ENCODE results near the gene NR3C2.

NR3C2 gene

DNA sequence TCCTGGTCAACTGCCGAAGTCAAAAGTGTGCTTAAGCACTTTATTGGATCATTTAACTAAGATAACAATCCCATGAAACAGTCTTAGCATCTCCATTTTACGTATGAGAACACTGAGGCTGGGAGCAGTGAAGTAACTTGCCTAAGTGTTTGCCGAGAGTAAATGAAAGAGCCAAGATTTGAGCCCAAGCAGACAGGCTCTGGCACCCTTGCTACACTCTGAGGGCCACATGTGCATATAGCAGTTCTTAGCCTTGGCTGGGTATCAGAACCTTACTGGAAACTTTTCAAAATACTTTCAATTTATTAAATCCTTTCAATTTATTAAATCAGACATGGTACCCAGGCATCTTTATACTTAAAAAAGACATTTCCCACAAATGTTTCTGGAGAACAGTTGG lies 225.9 kb downstream of the NR3C2 start:
- Histone ChIP-seq H3K9ac (ENCODE audit: low read length) (no peak overlapping the region), H3K4me3 (ENCODE audit: low read length) (no peak overlapping the region), H3K36me3 (ENCODE audit: control insufficient read depth, insufficient read depth, low read length, severe bottlenecking) (no peaks in the 10 kb centered on the region), H3K9me3 (ENCODE audit: control insufficient read depth, low read length) (no peaks in the 10 kb centered on the region), H3K27me3 (replicated peaks; ENCODE audit: control insufficient read depth, insufficient read depth, low read length) (no peaks in the 10 kb centered on the region), H3K4me1 (ENCODE audit: control insufficient read depth, insufficient read depth, low read length) (no peaks in the 10 kb centered on the region)
- DNase-seq (ENCODE audit: low read depth) = no peak

DNA sequence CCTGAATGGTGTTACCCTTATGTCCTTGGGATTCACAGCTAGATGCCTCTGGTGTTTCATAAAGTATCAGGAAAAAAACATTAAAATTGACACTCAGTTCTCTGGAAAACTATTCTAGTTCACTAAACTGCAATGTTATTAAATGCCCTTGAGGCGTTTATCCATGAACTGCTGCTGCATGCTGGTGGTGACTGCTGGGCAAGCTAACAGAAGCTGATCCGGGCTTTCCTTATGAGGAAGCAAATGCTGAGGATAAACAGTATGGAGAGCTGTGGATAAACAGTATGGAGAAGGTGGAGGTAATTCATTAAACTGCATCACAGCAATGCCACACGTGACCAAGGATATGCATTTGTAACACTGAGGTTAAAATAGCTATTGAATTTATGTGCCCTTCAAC lies 227.0 kb downstream of the NR3C2 start:
- Histone ChIP-seq H3K27me3 (replicated peaks; ENCODE audit: control insufficient read depth, insufficient read depth, low read length) (no peaks in the 10 kb centered on the region), H3K9me3 (ENCODE audit: control insufficient read depth, low read length) (no peaks in the 10 kb centered on the region), H3K4me1 (ENCODE audit: control insufficient read depth, insufficient read depth, low read length) (no peaks in the 10 kb centered on the region), H3K4me3 (ENCODE audit: low read length) (no peak overlapping the region), H3K9ac (ENCODE audit: low read length) (no peak overlapping the region), H3K36me3 (ENCODE audit: control insufficient read depth, insufficient read depth, low read length, severe bottlenecking) (no peaks in the 10 kb centered on the region)
- DNase-seq (ENCODE audit: low read depth) = peak; percentile 20

DNA sequence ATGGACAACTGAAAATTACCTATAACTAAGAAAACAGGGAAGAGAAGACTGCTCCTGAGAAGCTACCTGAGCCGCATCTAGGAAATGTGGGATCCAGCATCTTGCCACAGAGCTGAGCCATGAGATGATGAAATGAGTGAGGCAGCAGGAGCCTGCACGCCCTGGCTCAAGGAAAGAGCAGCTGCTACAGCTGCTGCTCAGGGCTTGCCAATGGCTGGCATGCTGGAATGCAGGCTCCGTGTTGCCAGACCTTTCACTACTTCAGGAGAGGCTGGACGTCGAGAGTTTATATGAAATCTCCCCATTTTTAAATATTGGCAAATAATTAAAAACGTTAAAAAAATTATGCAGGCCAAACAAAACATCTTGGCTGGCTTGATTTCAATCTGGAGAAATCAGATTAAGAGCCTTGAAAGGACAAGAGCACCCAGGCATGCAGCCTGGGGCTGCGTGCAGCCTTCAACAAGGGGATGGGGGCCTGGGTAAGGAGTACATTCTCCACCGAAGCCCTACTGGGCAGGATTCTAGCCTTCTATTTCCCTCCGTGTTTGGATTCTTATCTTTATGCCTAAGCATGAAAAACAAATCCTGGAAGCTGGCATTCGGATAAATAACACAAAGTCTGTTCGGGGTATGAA lies 227.6 kb downstream of the NR3C2 start:
- no peak overlapping the region for H3K4me3 ChIP-seq (ENCODE audit: low read length)
- peak; percentile 72 for DNase-seq (ENCODE audit: low read depth)
- no peaks in the 10 kb centered on the region for H3K27me3 ChIP-seq (replicated peaks; ENCODE audit: control insufficient read depth, insufficient read depth, low read length)
- no peaks in the 10 kb centered on the region for H3K36me3 ChIP-seq (ENCODE audit: control insufficient read depth, insufficient read depth, low read length, severe bottlenecking)
- H3K9ac ChIP-seq (ENCODE audit: low read length) = no peak overlapping the region
- H3K9me3 ChIP-seq (ENCODE audit: control insufficient read depth, low read length) = no peaks in the 10 kb centered on the region
- H3K4me1 ChIP-seq (ENCODE audit: control insufficient read depth, insufficient read depth, low read length) = no peaks in the 10 kb centered on the region

DNA sequence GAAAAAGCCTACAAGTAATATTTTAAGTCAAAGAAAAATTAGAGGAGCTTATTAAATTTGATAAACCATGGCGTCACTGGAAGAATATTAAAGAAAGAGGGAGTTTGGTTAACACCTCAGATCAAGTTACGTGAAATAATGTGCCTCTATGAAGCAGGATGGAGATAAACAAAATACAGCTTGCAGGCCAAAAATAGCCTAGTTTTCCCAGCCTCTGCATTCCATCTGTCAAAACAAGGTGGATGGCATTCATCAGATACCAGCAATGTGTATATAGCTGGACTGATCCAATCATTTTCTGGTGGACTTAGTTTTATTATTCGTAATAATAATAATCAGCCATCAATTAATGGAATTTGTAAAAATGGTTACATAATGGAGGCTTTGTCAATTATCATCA lies 230.7 kb downstream of the NR3C2 start:
- H3K9me3 ChIP-seq (ENCODE audit: control insufficient read depth, low read length) = no peaks in the 10 kb centered on the region
- DNase-seq (ENCODE audit: low read depth) = peak; percentile 3

DNA sequence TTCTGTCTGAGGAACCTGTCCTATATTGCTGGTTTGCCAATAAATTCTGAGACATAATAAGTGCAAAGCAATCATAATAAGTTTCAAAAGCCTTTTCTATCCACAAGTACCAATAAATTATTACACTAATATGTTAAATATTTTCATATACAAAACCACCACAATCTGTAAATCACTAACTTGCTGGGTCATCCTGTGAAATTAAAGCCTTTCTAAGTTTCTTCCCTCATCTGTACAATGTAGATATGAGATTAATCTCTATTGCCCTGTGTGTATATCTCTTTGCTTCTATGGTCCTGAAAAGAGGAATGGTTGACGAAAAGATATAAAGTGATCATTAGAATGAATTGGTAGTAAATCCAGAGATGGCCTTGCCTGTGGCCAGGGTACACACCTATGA lies 231.6 kb downstream of the NR3C2 start:
- Histone ChIP-seq H3K36me3 (ENCODE audit: control insufficient read depth, insufficient read depth, low read length, severe bottlenecking) (no peaks in the 10 kb centered on the region), H3K9me3 (ENCODE audit: control insufficient read depth, low read length) (no peaks in the 10 kb centered on the region), H3K27me3 (replicated peaks; ENCODE audit: control insufficient read depth, insufficient read depth, low read length) (no peaks in the 10 kb centered on the region), H3K9ac (ENCODE audit: low read length) (no peak overlapping the region), H3K4me3 (ENCODE audit: low read length) (no peak overlapping the region), H3K4me1 (ENCODE audit: control insufficient read depth, insufficient read depth, low read length) (no peaks in the 10 kb centered on the region)
- DNase-seq (ENCODE audit: low read depth) = no peak

More for the DNA sequence above, 230.7 kb downstream of the NR3C2 start:
- H3K9ac ChIP-seq (ENCODE audit: low read length) = no peak overlapping the region
- H3K36me3 ChIP-seq (ENCODE audit: control insufficient read depth, insufficient read depth, low read length, severe bottlenecking) = no peaks in the 10 kb centered on the region
- H3K4me1 ChIP-seq (ENCODE audit: control insufficient read depth, insufficient read depth, low read length) = no peaks in the 10 kb centered on the region
- H3K27me3 ChIP-seq (replicated peaks; ENCODE audit: control insufficient read depth, insufficient read depth, low read length) = no peaks in the 10 kb centered on the region
- H3K4me3 ChIP-seq (ENCODE audit: low read length) = no peak overlapping the region

DNA sequence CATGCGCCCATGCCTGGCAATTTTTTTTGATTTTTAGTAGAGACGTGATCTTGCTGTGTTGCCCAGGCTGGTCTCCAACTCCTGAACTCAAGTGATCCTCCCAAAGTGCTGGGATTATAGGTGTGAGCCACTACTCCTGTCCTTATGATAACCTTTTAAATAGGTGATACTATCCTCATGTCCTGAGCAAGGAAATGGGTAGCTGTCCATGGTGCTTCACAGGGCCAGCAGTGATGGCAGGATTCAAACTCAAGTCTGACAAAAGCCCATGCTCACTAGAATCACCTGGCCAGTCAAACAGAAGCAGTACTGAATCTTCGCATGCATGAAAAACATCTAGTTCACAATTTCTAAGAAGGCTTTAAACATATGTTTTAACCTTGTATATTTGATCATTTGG lies 235.1 kb downstream of the NR3C2 start:
- peak; percentile 8 for DNase-seq (ENCODE audit: low read depth)
- no peaks in the 10 kb centered on the region for H3K9me3 ChIP-seq (ENCODE audit: control insufficient read depth, low read length)
- no peak overlapping the region for H3K9ac ChIP-seq (ENCODE audit: low read length)
- no peaks in the 10 kb centered on the region for H3K4me1 ChIP-seq (ENCODE audit: control insufficient read depth, insufficient read depth, low read length)
- no peaks in the 10 kb centered on the region for H3K27me3 ChIP-seq (replicated peaks; ENCODE audit: control insufficient read depth, insufficient read depth, low read length)
- no peaks in the 10 kb centered on the region for H3K36me3 ChIP-seq (ENCODE audit: control insufficient read depth, insufficient read depth, low read length, severe bottlenecking)
- H3K4me3 ChIP-seq (ENCODE audit: low read length) = no peak overlapping the region

DNA sequence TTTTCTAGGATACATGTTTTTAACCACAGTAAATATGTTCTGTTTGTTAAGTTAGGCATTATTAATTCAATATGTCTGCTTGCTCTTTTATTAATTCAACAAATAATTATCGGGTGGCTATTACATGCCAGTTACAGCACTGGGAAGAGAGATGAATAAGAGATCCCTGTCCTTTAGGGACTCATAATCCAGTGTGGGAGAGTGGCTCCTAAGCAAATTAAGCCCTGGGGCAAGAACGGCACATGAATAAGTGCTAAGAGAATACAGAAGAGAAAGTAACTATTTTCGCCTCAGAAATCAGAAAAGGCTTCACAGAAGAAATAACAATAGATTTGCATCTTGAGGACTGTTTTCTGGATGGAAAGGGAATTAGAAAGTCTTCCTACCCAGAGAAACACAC lies 236.7 kb downstream of the NR3C2 start:
- no peak overlapping the region for H3K9ac ChIP-seq (ENCODE audit: low read length)
- no peaks in the 10 kb centered on the region for H3K4me1 ChIP-seq (ENCODE audit: control insufficient read depth, insufficient read depth, low read length)
- no peaks in the 10 kb centered on the region for H3K27me3 ChIP-seq (replicated peaks; ENCODE audit: control insufficient read depth, insufficient read depth, low read length)
- no peaks in the 10 kb centered on the region for H3K36me3 ChIP-seq (ENCODE audit: control insufficient read depth, insufficient read depth, low read length, severe bottlenecking)
- H3K9me3 ChIP-seq (ENCODE audit: control insufficient read depth, low read length) = no peaks in the 10 kb centered on the region
- no peak overlapping the region for H3K4me3 ChIP-seq (ENCODE audit: low read length)
- DNase-seq (ENCODE audit: low read depth) = no peak

DNA sequence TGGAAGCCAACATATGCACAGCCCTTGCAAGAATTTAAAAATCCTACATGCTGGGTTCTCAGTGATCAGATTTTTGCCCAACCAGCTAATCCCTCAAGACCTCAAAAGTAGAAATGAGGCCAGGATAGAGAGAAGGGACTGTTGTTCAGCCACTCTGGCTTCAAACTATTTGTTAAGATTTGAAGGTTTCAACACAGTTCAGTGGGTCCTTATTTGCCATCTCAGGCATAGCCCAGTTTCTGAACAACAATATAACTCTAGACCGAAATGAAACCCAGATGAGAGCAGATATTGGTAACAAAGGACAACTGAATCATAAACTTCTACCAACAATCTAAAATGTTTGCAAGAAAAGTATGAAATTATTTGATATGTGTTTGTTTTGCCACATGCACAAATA lies 237.3 kb downstream of the NR3C2 start:
- Histone ChIP-seq H3K9me3 (ENCODE audit: control insufficient read depth, low read length) (no peaks in the 10 kb centered on the region), H3K27me3 (replicated peaks; ENCODE audit: control insufficient read depth, insufficient read depth, low read length) (no peaks in the 10 kb centered on the region), H3K4me1 (ENCODE audit: control insufficient read depth, insufficient read depth, low read length) (no peaks in the 10 kb centered on the region), H3K9ac (ENCODE audit: low read length) (no peak overlapping the region), H3K36me3 (ENCODE audit: control insufficient read depth, insufficient read depth, low read length, severe bottlenecking) (no peaks in the 10 kb centered on the region), H3K4me3 (ENCODE audit: low read length) (no peak overlapping the region)
- DNase-seq (ENCODE audit: low read depth) = no peak

DNA sequence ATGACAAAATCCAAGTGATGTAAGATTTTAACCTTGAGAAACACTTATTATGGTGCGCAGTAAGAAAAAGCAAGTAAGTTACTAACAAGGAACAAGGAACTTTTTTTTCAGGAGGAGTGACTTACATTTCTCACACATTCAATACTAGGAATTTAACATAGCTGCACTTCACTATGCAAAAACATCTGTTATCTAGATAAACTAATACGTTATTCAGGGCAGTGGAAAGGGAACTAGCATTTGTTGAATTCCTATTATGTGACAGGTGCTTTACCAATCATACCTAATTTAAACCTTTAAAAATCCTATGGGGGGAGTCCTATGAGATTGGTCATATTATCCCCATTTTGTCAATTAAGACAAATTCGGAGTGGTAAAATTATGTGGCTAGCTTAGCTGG lies 238.0 kb downstream of the NR3C2 start:
- Histone ChIP-seq H3K36me3 (ENCODE audit: control insufficient read depth, insufficient read depth, low read length, severe bottlenecking) (no peaks in the 10 kb centered on the region), H3K27me3 (replicated peaks; ENCODE audit: control insufficient read depth, insufficient read depth, low read length) (no peaks in the 10 kb centered on the region), H3K9ac (ENCODE audit: low read length) (no peak overlapping the region), H3K4me3 (ENCODE audit: low read length) (no peak overlapping the region), H3K9me3 (ENCODE audit: control insufficient read depth, low read length) (no peaks in the 10 kb centered on the region), H3K4me1 (ENCODE audit: control insufficient read depth, insufficient read depth, low read length) (no peaks in the 10 kb centered on the region)
- DNase-seq (ENCODE audit: low read depth) = no peak

DNA sequence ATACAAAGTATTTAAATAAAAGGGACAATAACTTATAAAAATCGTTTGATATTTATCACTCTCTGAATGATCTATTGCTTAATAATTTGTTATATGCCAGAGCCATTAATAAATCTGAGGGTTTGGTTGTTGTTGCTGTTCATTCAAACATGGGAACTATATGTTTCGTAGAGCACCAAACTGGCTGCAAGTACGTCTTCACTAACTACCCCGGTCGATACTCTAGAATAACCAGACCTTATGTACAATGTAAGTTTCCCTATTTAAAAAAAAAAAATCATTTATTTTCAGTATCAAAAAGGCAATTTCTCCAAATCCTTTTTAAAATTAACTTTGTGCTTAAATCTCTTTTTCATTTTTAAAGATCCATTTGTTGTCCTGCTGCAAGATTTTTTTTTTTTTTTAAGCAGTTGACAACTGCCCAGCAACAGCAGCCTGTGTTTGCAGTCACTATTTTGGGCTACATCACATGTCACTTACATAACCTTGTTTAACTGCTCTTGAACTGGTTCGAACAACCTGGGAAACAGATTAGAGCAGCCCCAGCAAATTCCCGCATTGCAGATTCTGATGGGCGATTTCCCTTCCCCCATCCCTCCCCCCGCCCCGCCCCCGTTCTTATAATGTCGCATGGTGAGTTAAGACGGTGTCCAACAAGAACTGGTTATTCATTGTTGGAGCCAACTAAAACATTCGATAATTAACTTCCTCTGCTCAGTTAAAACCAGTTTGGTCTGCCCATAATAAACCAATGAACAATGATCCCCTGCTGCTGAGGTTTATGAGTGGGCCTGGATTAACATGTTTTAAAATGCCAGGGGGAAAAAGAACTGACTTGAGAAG lies 238.9 kb downstream of the NR3C2 start:
- Histone ChIP-seq H3K4me1 (ENCODE audit: control insufficient read depth, insufficient read depth, low read length) (no peaks in the 10 kb centered on the region), H3K9ac (ENCODE audit: low read length) (no peak overlapping the region), H3K4me3 (ENCODE audit: low read length) (no peak overlapping the region), H3K9me3 (ENCODE audit: control insufficient read depth, low read length) (no peaks in the 10 kb centered on the region), H3K36me3 (ENCODE audit: control insufficient read depth, insufficient read depth, low read length, severe bottlenecking) (no peaks in the 10 kb centered on the region), H3K27me3 (replicated peaks; ENCODE audit: control insufficient read depth, insufficient read depth, low read length) (no peaks in the 10 kb centered on the region)
- no peak for DNase-seq (ENCODE audit: low read depth)

DNA sequence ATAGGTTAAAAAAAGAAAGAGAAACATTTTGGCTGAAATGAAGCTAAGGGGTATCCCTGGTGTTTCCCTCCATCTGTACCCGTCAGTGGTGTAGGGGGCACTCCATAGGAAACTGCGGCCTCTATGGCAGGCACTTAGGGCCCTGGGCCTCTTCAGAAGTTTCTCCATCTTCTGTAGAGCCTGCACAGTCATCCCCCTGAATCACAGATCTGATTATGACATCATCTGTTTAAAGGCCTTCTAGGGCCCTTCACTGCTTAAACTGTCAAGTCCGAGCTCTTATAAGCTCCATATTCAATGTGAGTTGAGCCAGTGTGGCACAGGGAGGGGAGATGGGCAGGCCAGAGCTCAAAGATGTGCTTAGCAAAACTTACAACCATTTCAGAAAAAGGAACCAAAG lies 241.3 kb downstream of the NR3C2 start:
- H3K4me1 ChIP-seq (ENCODE audit: control insufficient read depth, insufficient read depth, low read length) = no peaks in the 10 kb centered on the region
- no peaks in the 10 kb centered on the region for H3K27me3 ChIP-seq (replicated peaks; ENCODE audit: control insufficient read depth, insufficient read depth, low read length)
- no peaks in the 10 kb centered on the region for H3K9me3 ChIP-seq (ENCODE audit: control insufficient read depth, low read length)
- H3K4me3 ChIP-seq (ENCODE audit: low read length) = no peak overlapping the region
- no peaks in the 10 kb centered on the region for H3K36me3 ChIP-seq (ENCODE audit: control insufficient read depth, insufficient read depth, low read length, severe bottlenecking)
- DNase-seq (ENCODE audit: low read depth) = no peak
- no peak overlapping the region for H3K9ac ChIP-seq (ENCODE audit: low read length)

Measured in adipocyte (in vitro differentiated cells).